HFF-Myc (cell line): ENCODE data around the gene FBN1.

Source experiments
- DNase-seq: peaks from one replicate; pipeline ENCODE4 v3.0.0-alpha.2; 2011; ENCODE audit warnings: low read depth; ENCODE audit errors: extremely low read depth
- H3K4me3 ChIP-seq: replicated peaks from 2 replicates; pipeline ENCODE4 v1.5.1; 2011; ENCODE audit warnings: low read depth, mild to moderate bottlenecking, control low read depth, low read length
- CTCF ChIP-seq: IDR thresholded peaks from 2 replicates; pipeline ENCODE4 v1.5.1; 2012; ENCODE audit warnings: mild to moderate bottlenecking, low read depth, low read length, control low read depth; ENCODE audit errors: missing control alignments

FBN1 gene

GRCh38 chr15:48563934-48564333, 81.6 kb downstream of the FBN1 start:
- TF ChIP-seq CTCF = no peak
- no peak overlapping the region for H3K4me3 ChIP-seq
- DNase-seq = no peak

GRCh38 chr15:48560321-48561051, 85.0 kb downstream of the FBN1 start:
- no peak for TF ChIP-seq CTCF
- no peak overlapping the region for H3K4me3 ChIP-seq
- DNase-seq = no peak

GRCh38 chr15:48559285-48559684, 86.2 kb downstream of the FBN1 start:
- no peak overlapping the region for H3K4me3 ChIP-seq
- no peak for TF ChIP-seq CTCF
- DNase-seq = no peak

GRCh38 chr15:48558226-48558625, 87.3 kb downstream of the FBN1 start:
- TF ChIP-seq CTCF = no peak
- H3K4me3 ChIP-seq = no peak overlapping the region
- DNase-seq = no peak

- DNase-seq = no peak
- no peak for TF ChIP-seq CTCF
- no peak overlapping the region for H3K4me3 ChIP-seq
Measured at GRCh38 chr15:48557335-48557734, 88.2 kb downstream of the FBN1 start.

- TF ChIP-seq CTCF = no peak
- no peak overlapping the region for H3K4me3 ChIP-seq
Measured at GRCh38 chr15:48556159-48556897, 89.2 kb downstream of the FBN1 start.

More at GRCh38 chr15:48556159-48556897, 89.2 kb downstream of the FBN1 start:
- DNase-seq = no peak
